Chondrocyte (in vitro differentiated cells): Measurements from ENCODE around the gene JMJD7. TPM values are rescaled to one million over a fixed set of nuclear protein-coding genes. Genes with fewer than 3 reads are reported as not detected.

Experiments
- DNase-seq: peaks from one replicate; pipeline ENCODE4 v3.0.0; 2021; ENCODE audit warnings: mixed read lengths, low spot score
- H3K27ac Mint-ChIP-seq: one replicate; pipeline ENCODE4 v1.8.0; 2021; ENCODE audit warnings: mild to moderate bottlenecking, moderate library complexity, mixed read lengths; ENCODE audit not compliant: unreplicated experiment
- H3K27me3 Mint-ChIP-seq: 2 replicates; pipeline ENCODE4 v1.8.0; 2021; ENCODE audit warnings: low read depth, mixed read lengths
- H3K36me3 Mint-ChIP-seq: 2 replicates; pipeline ENCODE4 v1.8.0; 2021; ENCODE audit warnings: low read depth, mixed read lengths
- H3K4me1 Mint-ChIP-seq: 2 replicates; pipeline ENCODE4 v1.8.0; 2021; ENCODE audit warnings: low read depth, mild to moderate bottlenecking, mixed read lengths
- H3K4me3 Mint-ChIP-seq: one replicate; pipeline ENCODE4 v1.8.0; 2021; ENCODE audit warnings: mild to moderate bottlenecking, moderate library complexity, mixed read lengths; ENCODE audit not compliant: unreplicated experiment
- H3K9me3 Mint-ChIP-seq: 2 replicates; pipeline ENCODE4 v1.8.0; 2021; ENCODE audit warnings: low read depth, mixed read lengths
- CTCF ChIP-seq: fragments of 200-600 bp; sonication (generic); IDR thresholded peaks from 2 replicates; pipeline ENCODE4 v1.5.0; 2021; ENCODE audit warnings: antibody characterized with exemption, mild to moderate bottlenecking, moderate library complexity
- total RNA-seq: library from RNA; stranded (reverse); gene quantifications from 3 replicates; pipeline ENCODE4 v1.2.1, GENCODE V29; 2021

JMJD7 gene
- total RNA-seq, 1 donor from 2014 or later, result 5.2 TPM

DNA sequence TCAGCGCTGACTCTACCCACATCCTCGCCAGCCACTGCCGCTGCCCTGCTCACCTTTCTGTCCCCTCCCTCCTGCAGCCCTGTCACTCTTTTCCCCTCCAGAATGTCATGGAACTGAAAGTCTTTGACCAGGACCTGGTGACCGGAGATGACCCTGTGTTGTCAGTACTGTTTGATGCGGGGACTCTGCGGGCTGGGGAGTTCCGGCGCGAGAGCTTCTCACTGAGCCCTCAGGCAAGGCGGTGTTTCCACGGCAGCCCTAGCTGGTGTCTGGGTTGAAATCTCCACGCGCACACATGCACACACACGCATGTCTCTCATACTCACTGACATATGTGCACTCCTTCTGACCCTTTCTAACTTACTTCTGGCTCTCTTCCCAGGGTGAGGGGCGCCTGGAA lies 12.8 kb downstream of the JMJD7 start:
- no peaks in the 10 kb centered on the region for H3K9me3 Mint-ChIP-seq
- no peak for DNase-seq
- no peaks in the 10 kb centered on the region for H3K27me3 Mint-ChIP-seq
- no peak overlapping the region for H3K4me3 Mint-ChIP-seq
- peaks cover 4% of the 10 kb centered on the region for H3K4me1 Mint-ChIP-seq
- no peak overlapping the region for H3K27ac Mint-ChIP-seq
- H3K36me3 Mint-ChIP-seq, result peaks cover 1% of the 10 kb centered on the region
- no peak for TF ChIP-seq CTCF

- no peaks in the 10 kb centered on the region for H3K9me3 Mint-ChIP-seq
- no peak for TF ChIP-seq CTCF
- H3K4me1 Mint-ChIP-seq, result no peaks in the 10 kb centered on the region
- H3K27me3 Mint-ChIP-seq, result no peaks in the 10 kb centered on the region
- H3K4me3 Mint-ChIP-seq, result no peak overlapping the region
- no peak overlapping the region for H3K27ac Mint-ChIP-seq
- DNase-seq, result no peak
- peaks cover 3% of the 10 kb centered on the region for H3K36me3 Mint-ChIP-seq
These were observed 13.2 kb downstream of the JMJD7 start for GRCh38 chr15:41841131-41841530.

DNA sequence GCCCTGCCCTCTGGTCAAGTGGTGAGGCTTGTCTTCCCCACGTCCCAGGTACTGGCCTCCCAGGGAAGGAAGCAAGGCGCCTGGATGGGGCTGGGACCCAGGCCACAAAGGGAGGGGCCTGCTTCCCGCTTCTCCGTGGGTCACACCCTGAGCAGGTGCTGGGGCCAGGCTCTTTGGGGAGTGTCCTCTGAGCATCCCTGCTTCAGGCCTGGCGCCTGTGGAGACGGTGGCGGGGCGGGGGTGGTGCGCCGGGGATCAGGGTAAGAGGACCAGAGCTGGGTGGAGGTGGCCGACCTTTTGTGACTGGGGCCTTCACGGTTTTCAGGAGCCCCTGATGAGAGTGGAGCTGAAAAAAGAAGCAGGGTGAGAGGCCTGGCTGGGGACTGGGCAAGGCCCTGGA lies 14.3 kb downstream of the JMJD7 start:
- H3K9me3 Mint-ChIP-seq, result no peaks in the 10 kb centered on the region
- no peak overlapping the region for H3K27ac Mint-ChIP-seq
- DNase-seq, result no peak
- no peak overlapping the region for H3K4me3 Mint-ChIP-seq
- no peaks in the 10 kb centered on the region for H3K4me1 Mint-ChIP-seq
- no peak for TF ChIP-seq CTCF
- no peaks in the 10 kb centered on the region for H3K27me3 Mint-ChIP-seq
- H3K36me3 Mint-ChIP-seq, result peaks cover 5% of the 10 kb centered on the region

DNA sequence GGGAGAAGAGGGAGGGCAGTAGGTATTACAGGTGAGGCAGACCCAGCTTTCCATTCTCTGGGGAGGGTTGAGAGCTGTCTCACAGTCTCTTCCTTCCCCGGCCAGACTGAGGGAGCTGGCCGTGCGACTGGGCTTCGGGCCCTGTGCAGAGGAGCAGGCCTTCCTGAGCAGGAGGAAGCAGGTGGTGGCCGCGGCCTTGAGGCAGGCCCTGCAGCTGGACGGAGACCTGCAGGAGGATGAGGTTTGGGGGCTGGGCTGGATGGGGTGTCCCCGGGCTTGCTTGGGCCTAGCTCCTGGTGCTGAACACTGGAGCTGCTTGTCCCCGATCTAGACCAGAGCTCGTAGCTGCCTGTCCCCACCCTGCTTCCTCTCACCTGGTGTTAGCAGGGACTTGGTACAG lies 15.7 kb downstream of the JMJD7 start:
- no peak for TF ChIP-seq CTCF
- peaks cover 12% of the 10 kb centered on the region for H3K36me3 Mint-ChIP-seq
- no peaks in the 10 kb centered on the region for H3K9me3 Mint-ChIP-seq
- no peaks in the 10 kb centered on the region for H3K27me3 Mint-ChIP-seq
- DNase-seq, result no peak
- H3K27ac Mint-ChIP-seq, result no peak overlapping the region
- no peaks in the 10 kb centered on the region for H3K4me1 Mint-ChIP-seq
- H3K4me3 Mint-ChIP-seq, result no peak overlapping the region

GRCh38 chr15:41844814-41845213 lies 16.9 kb downstream of the JMJD7 start:
- Mint-ChIP-seq H3K4me3 (no peak overlapping the region), H3K9me3 (no peaks in the 10 kb centered on the region), H3K4me1 (no peaks in the 10 kb centered on the region), H3K27ac (no peak overlapping the region), H3K27me3 (no peaks in the 10 kb centered on the region), H3K36me3 (peaks cover 14% of the 10 kb centered on the region)
- TF ChIP-seq CTCF, result no peak
- DNase-seq, result no peak
